HepG2 (cell line): ENCODE measurements around the gene RPTOR. TPM values are rescaled to one million over a fixed set of nuclear protein-coding genes. Genes with fewer than 3 reads are reported as not detected.

Experiments
- ATF6 ChIP-seq: sonication (generic); formaldehyde crosslinking; conservative IDR thresholded peaks from 2 replicates; pipeline ENCODE4 v1.4.0; 2020; ENCODE audit warnings: missing genetic modification reagents
- CENPX ChIP-seq: sonication (generic); formaldehyde crosslinking; IDR thresholded peaks from 2 replicates; pipeline ENCODE4 v1.9.0; 2021; ENCODE audit warnings: mild to moderate bottlenecking, missing genetic modification reagents, moderate library complexity
- FUBP1 ChIP-seq: sonication (generic); formaldehyde crosslinking; IDR thresholded peaks from 2 replicates; pipeline ENCODE4 v1.5.1; 2020; ENCODE audit warnings: missing genetic modification reagents, mild to moderate bottlenecking, borderline replicate concordance
- HOXA3 ChIP-seq: sonication (generic); formaldehyde crosslinking; IDR thresholded peaks from 2 replicates; pipeline ENCODE4 v1.5.0; 2020; ENCODE audit warnings: missing genetic modification reagents
- IKZF4 ChIP-seq: sonication (generic); formaldehyde crosslinking; IDR thresholded peaks from 2 replicates; pipeline ENCODE4 v1.5.1; 2020; ENCODE audit warnings: borderline replicate concordance, mild to moderate bottlenecking, low read depth, missing genetic modification reagents; ENCODE audit errors: not compliant biosample characterization
- JARID2 ChIP-seq: sonication (generic); formaldehyde crosslinking; IDR thresholded peaks from 2 replicates; pipeline ENCODE4 v1.8.1; 2023; ENCODE audit warnings: missing genetic modification reagents, inconsistent platforms; ENCODE audit not compliant: insufficient replicate concordance
- KDM5A ChIP-seq: fragments of 200-600 bp; sonication (generic); IDR thresholded peaks from 2 replicates; pipeline ENCODE4 v1.7.0; 2018; ENCODE audit warnings: antibody characterized with exemption, mild to moderate bottlenecking, low read length, borderline replicate concordance
- MAX ChIP-seq: IDR thresholded peaks from 2 replicates; pipeline ENCODE4 v1.6.1; 2012; ENCODE audit warnings: inconsistent platforms
- NFIB ChIP-seq: sonication (generic); formaldehyde crosslinking; IDR thresholded peaks from 2 replicates; pipeline ENCODE4 v1.9.0; 2021; ENCODE audit warnings: missing genetic modification reagents, mild to moderate bottlenecking, borderline replicate concordance
- PREB ChIP-seq: sonication (generic); formaldehyde crosslinking; IDR thresholded peaks from 2 replicates; pipeline ENCODE4 v1.4.0; 2020; ENCODE audit warnings: missing genetic modification reagents
- REL ChIP-seq: sonication (generic); formaldehyde crosslinking; conservative IDR thresholded peaks from 2 replicates; pipeline ENCODE4 v1.8.0; 2022; ENCODE audit warnings: mild to moderate bottlenecking, missing genetic modification reagents, moderate library complexity
- RELA ChIP-seq: sonication (generic); formaldehyde crosslinking; IDR thresholded peaks from 2 replicates; pipeline ENCODE4 v1.4.0; 2020; ENCODE audit warnings: missing genetic modification reagents
- SYNCRIP ChIP-seq: fragments of 200-400 bp; formaldehyde crosslinking; IDR thresholded peaks from 2 replicates; pipeline ENCODE4 v1.6.1; 2018; ENCODE audit warnings: mild to moderate bottlenecking, low read depth, low read length; ENCODE audit not compliant: insufficient read depth
- TARDBP ChIP-seq: sonication (generic); formaldehyde crosslinking; IDR thresholded peaks from 2 replicates; pipeline ENCODE4 v1.8.0; 2022; ENCODE audit warnings: mild to moderate bottlenecking, missing genetic modification reagents
- ZBTB33 ChIP-seq: sonication (generic); formaldehyde crosslinking; IDR thresholded peaks from 2 replicates; pipeline ENCODE4 v1.4.0; 2020; ENCODE audit warnings: missing genetic modification reagents
- ZFP62 ChIP-seq: sonication (generic); formaldehyde crosslinking; IDR thresholded peaks from 2 replicates; pipeline ENCODE4 v1.4.0; 2020; ENCODE audit warnings: missing genetic modification reagents
- ZNF44 ChIP-seq: sonication (generic); formaldehyde crosslinking; IDR thresholded peaks from 2 replicates; pipeline ENCODE4 v1.5.1; 2020; ENCODE audit warnings: mild to moderate bottlenecking, missing genetic modification reagents
- ZNF496 ChIP-seq: sonication (generic); formaldehyde crosslinking; IDR thresholded peaks from 2 replicates; pipeline ENCODE4 v1.8.1; 2023; ENCODE audit warnings: mild to moderate bottlenecking, moderate library complexity, missing genetic modification reagents; ENCODE audit not compliant: insufficient replicate concordance
- ZNF589 ChIP-seq: sonication (generic); formaldehyde crosslinking; conservative IDR thresholded peaks from 2 replicates; pipeline ENCODE4 v1.8.0; 2022; ENCODE audit warnings: mild to moderate bottlenecking, moderate library complexity, missing genetic modification reagents
- ZNF597 ChIP-seq: sonication (generic); formaldehyde crosslinking; IDR thresholded peaks from 2 replicates; pipeline ENCODE4 v1.5.0; 2020; ENCODE audit warnings: missing genetic modification reagents
- ZSCAN20 ChIP-seq: sonication (generic); formaldehyde crosslinking; IDR thresholded peaks from 2 replicates; pipeline ENCODE4 v1.4.0; 2020; ENCODE audit warnings: missing genetic modification reagents, mild to moderate bottlenecking, borderline replicate concordance
- polyA plus RNA-seq, 8 experiments: library from polyadenylated mRNA; depleted of rRNA in 3 of 8; stranded (reverse) in 7 of 8; unstranded in 1 of 8; fragments of >200 nt; fragmentation: Illumina TruSeq in 4 of 8; extraction: Trizol in 4 of 8; gene quantifications; 2 replicates each; pipeline versions ENCODE4 v1.2.1 to v1.2.3, GENCODE V29; 2011 to 2016; ENCODE audit warnings: low read depth in 4 of 8, missing spikeins in 1 of 8, mixed read lengths in 1 of 8; ENCODE audit not compliant: insufficient read depth in 1 of 8
- total RNA-seq, 5 experiments: library from RNA; depleted of rRNA; stranded (reverse); fragments of >200 nt; fragmentation: Illumina TruSeq; extraction: Trizol; gene quantifications; 2 replicates each; pipeline ENCODE4 v1.2.3, GENCODE V29; 2016; ENCODE audit warnings: low read depth in 1 of 5

RPTOR gene
- total and polyA plus RNA-seq, 2 of the 13 experiments (the other 11 are each of a cell fraction or from before 2014, with no cell fraction given), result 6.6 to 25.3 TPM

- TF ChIP-seq ZSCAN20 (CRISPR knock-in tag) (no peak), IKZF4 (CRISPR knock-in tag) (no peak), JARID2 (no peak), FUBP1 (no peak), ZNF597 (CRISPR knock-in tag) (no peak), SYNCRIP (no peak), KDM5A (no peak), ZNF44 (CRISPR knock-in tag) (no peak), ATF6 (no peak), TARDBP (CRISPR knock-in tag) (peak; percentile 76), CENPX (CRISPR knock-in tag) (no peak), ZFP62 (no peak), MAX (no peak), PREB (CRISPR knock-in tag) (no peak), ZNF589 (no peak), NFIB (CRISPR knock-in tag) (no peak), REL (no peak), ZNF496 (CRISPR knock-in tag) (no peak), HOXA3 (peak; percentile 51), RELA (CRISPR knock-in tag) (no peak), ZBTB33 (CRISPR knock-in tag) (no peak)
Observed at GRCh38 chr17:80667462-80668277, 123.0 kb downstream of the RPTOR start (continued).
